ENCODE data around the gene MAPK11. TPM values are rescaled to one million over a fixed set of nuclear protein-coding genes. Genes with fewer than 3 reads are reported as not detected.

MAPK11 gene
- total and polyA plus RNA-seq, 2 donors (not counting 1 experiment from before 2014, with no cell fraction given): 2.6 to 7.6 TPM

GRCh38 chr22:50310949-50311444 lies 40.8 kb upstream of the MAPK11 start:
- Histone ChIP-seq H3K79me2 (ENCODE audit: control insufficient read depth, insufficient read depth, low read length) (peaks cover 9% of the 10 kb centered on the region), H3K9me3 (ENCODE audit: control insufficient read depth, insufficient read depth, low read depth, low read length) (no peaks in the 10 kb centered on the region), H4K20me1 (ENCODE audit: control insufficient read depth, extremely low read depth, insufficient read depth, low read length) (no peaks in the 10 kb centered on the region), H3K4me3 (replicated peaks in 1 of 4; ENCODE audit: control extremely low read depth in 1 of 4, insufficient read depth in 1 of 4, low read depth in 3 of 4, low read length in 4 of 4) (no peak overlapping the region), H3K27ac (ENCODE audit: insufficient read depth, low read length) (no peak overlapping the region), H3K9ac (ENCODE audit: insufficient read depth, low read length) (no peak overlapping the region), H3K4me2 (ENCODE audit: extremely low read depth, insufficient read depth, low read length) (no peak overlapping the region), H3K4me1 (ENCODE audit: control insufficient read depth, extremely low read depth, insufficient read depth, low read length) (peaks cover 14% of the 10 kb centered on the region), H3K36me3 (ENCODE audit: control insufficient read depth, insufficient read depth, low read length) (no peaks in the 10 kb centered on the region), H2AFZ (ENCODE audit: low read length) (no peak overlapping the region), H3K27me3 (ENCODE audit: control insufficient read depth, insufficient read depth, low read length) (no peaks in the 10 kb centered on the region)
- no peak for TF ChIP-seq EZH2 (IDR thresholded peaks at IDR 0.05; ENCODE audit: low read length, missing control alignments)
- no peak for TF ChIP-seq CTCF (conservative IDR thresholded peaks at IDR 0.05 in 1 of 2, IDR thresholded peaks at IDR 0.05 in 1 of 2; ENCODE audit: low read depth in 1 of 2, low read length in 2 of 2)
- DNase-seq (ENCODE audit: low read depth in 2 of 2): no peak

- Histone ChIP-seq H3K27ac (ENCODE audit: insufficient read depth, low read length) (no peak overlapping the region), H3K9me3 (ENCODE audit: control insufficient read depth, insufficient read depth, low read depth, low read length) (no peaks in the 10 kb centered on the region), H2AFZ (ENCODE audit: low read length) (no peak overlapping the region), H4K20me1 (ENCODE audit: control insufficient read depth, extremely low read depth, insufficient read depth, low read length) (no peaks in the 10 kb centered on the region), H3K4me2 (ENCODE audit: extremely low read depth, insufficient read depth, low read length) (no peak overlapping the region), H3K36me3 (ENCODE audit: control insufficient read depth, insufficient read depth, low read length) (peaks cover 1% of the 10 kb centered on the region), H3K4me3 (replicated peaks in 1 of 4; ENCODE audit: control extremely low read depth in 1 of 4, insufficient read depth in 1 of 4, low read depth in 3 of 4, low read length in 4 of 4) (no peak overlapping the region), H3K27me3 (ENCODE audit: control insufficient read depth, insufficient read depth, low read length) (no peaks in the 10 kb centered on the region), H3K9ac (ENCODE audit: insufficient read depth, low read length) (no peak overlapping the region), H3K4me1 (ENCODE audit: control insufficient read depth, extremely low read depth, insufficient read depth, low read length) (peaks cover 17% of the 10 kb centered on the region), H3K79me2 (ENCODE audit: control insufficient read depth, insufficient read depth, low read length) (peaks cover 16% of the 10 kb centered on the region)
- TF ChIP-seq EZH2 (IDR thresholded peaks at IDR 0.05; ENCODE audit: low read length, missing control alignments) (no peak), CTCF (conservative IDR thresholded peaks at IDR 0.05 in 1 of 2, IDR thresholded peaks at IDR 0.05 in 1 of 2; ENCODE audit: low read depth in 1 of 2, low read length in 2 of 2) (no peak)
- no peak for DNase-seq (ENCODE audit: low read depth in 2 of 2)
Measured at GRCh38 chr22:50310031-50310722, 40.0 kb upstream of the MAPK11 start.

- H3K9me3 ChIP-seq (ENCODE audit: control insufficient read depth, insufficient read depth, low read depth, low read length): no peaks in the 10 kb centered on the region
- peaks cover 22% of the 10 kb centered on the region for H3K79me2 ChIP-seq (ENCODE audit: control insufficient read depth, insufficient read depth, low read length)
- no peaks in the 10 kb centered on the region for H3K27me3 ChIP-seq (ENCODE audit: control insufficient read depth, insufficient read depth, low read length)
- H3K4me2 ChIP-seq (ENCODE audit: extremely low read depth, insufficient read depth, low read length): no peak overlapping the region
- no peak overlapping the region for H3K27ac ChIP-seq (ENCODE audit: insufficient read depth, low read length)
- no peaks in the 10 kb centered on the region for H4K20me1 ChIP-seq (ENCODE audit: control insufficient read depth, extremely low read depth, insufficient read depth, low read length)
- H2AFZ ChIP-seq (ENCODE audit: low read length): no peak overlapping the region
- no peak for TF ChIP-seq CTCF (conservative IDR thresholded peaks at IDR 0.05 in 1 of 2, IDR thresholded peaks at IDR 0.05 in 1 of 2; ENCODE audit: low read depth in 1 of 2, low read length in 2 of 2)
- TF ChIP-seq EZH2 (IDR thresholded peaks at IDR 0.05; ENCODE audit: low read length, missing control alignments): no peak
- H3K4me1 ChIP-seq (ENCODE audit: control insufficient read depth, extremely low read depth, insufficient read depth, low read length): peaks cover 23% of the 10 kb centered on the region
- H3K4me3 ChIP-seq (replicated peaks in 1 of 4; ENCODE audit: control extremely low read depth in 1 of 4, insufficient read depth in 1 of 4, low read depth in 3 of 4, low read length in 4 of 4): no peak overlapping the region
- H3K9ac ChIP-seq (ENCODE audit: insufficient read depth, low read length): no peak overlapping the region
- H3K36me3 ChIP-seq (ENCODE audit: control insufficient read depth, insufficient read depth, low read length): peaks cover 5% of the 10 kb centered on the region
- no peak for DNase-seq (ENCODE audit: low read depth in 2 of 2)
Measured at GRCh38 chr22:50309601-50309991, 39.4 kb upstream of the MAPK11 start.

Data from fibroblast of lung (primary cell).